GM21390 (cell line): ENCODE data around the gene IL23A.

ENCODE experiments used
- ATAC-seq: cut with Tn5 transposase; IDR thresholded peaks from one replicate; pipeline ENCODE4 v1.9.1; 2021; ENCODE audit not compliant: unreplicated experiment

Gene IL23A

GRCh38 chr12:56361487-56362129, 22.9 kb downstream of the IL23A start:
- ATAC-seq: no peak

- no peak for ATAC-seq
These were observed 23.7 kb downstream of the IL23A start, which contains the start of gene APOF for GRCh38 chr12:56362130-56363059. TSS of gene APOF (minus strand) at chr12:56362857. CDS start at chr12:56362745, 112 bp downstream.

GRCh38 chr12:56366948-56367347, 28.3 kb downstream of the IL23A start:
- ATAC-seq: no peak

- ATAC-seq: no peak
These were observed 34.8 kb downstream of the IL23A start for GRCh38 chr12:56373515-56373914.

GRCh38 chr12:56374726-56375597, 36.3 kb downstream of the IL23A start:
- ATAC-seq: no peak

- peak; percentile 74 for ATAC-seq
These were observed 37.1 kb downstream of the IL23A start for GRCh38 chr12:56375598-56376434.

- ATAC-seq: no peak
These were observed 38.8 kb downstream of the IL23A start for GRCh38 chr12:56377310-56377988.

- ATAC-seq: no peak
These were observed 39.3 kb downstream of the IL23A start for GRCh38 chr12:56377989-56378316.

- no peak for ATAC-seq
These were observed 43.9 kb downstream of the IL23A start for GRCh38 chr12:56382611-56383010.

GRCh38 chr12:56385873-56386272, 47.2 kb downstream of the IL23A start:
- no peak for ATAC-seq

GRCh38 chr12:56387152-56387736, 48.6 kb downstream of the IL23A start:
- ATAC-seq: no peak

GRCh38 chr12:56389412-56389811, 50.7 kb downstream of the IL23A start:
- ATAC-seq: no peak
